WTC11 (cell line): ENCODE measurements around the gene HBA2.

Source experiments
- ATF3 ChIP-seq: sonication (generic); formaldehyde crosslinking; conservative IDR thresholded peaks from 2 replicates; pipeline ENCODE4 v1.8.1; 2022; ENCODE audit warnings: mild to moderate bottlenecking, missing genetic modification reagents
- CTCF ChIP-seq: fragments of 200-600 bp; IDR thresholded peaks from 2 replicates; pipeline ENCODE4 v1.8.0; 2022; ENCODE audit warnings: antibody characterized with exemption
- ELF4 ChIP-seq: sonication (generic); formaldehyde crosslinking; IDR thresholded peaks from 2 replicates; pipeline ENCODE4 v1.8.1; 2022; ENCODE audit warnings: low read depth, mild to moderate bottlenecking, moderate library complexity, missing genetic modification reagents
- FOXJ3 ChIP-seq: sonication (generic); formaldehyde crosslinking; IDR thresholded peaks from 2 replicates; pipeline ENCODE4 v1.9.0; 2021; ENCODE audit warnings: missing genetic modification reagents, mild to moderate bottlenecking, borderline replicate concordance
- FOXP1 ChIP-seq: sonication (generic); formaldehyde crosslinking; IDR thresholded peaks from 2 replicates; pipeline ENCODE4 v1.8.0; 2022; ENCODE audit warnings: missing genetic modification reagents, mild to moderate bottlenecking, moderate library complexity, borderline replicate concordance
- GTF2I ChIP-seq: fragments of 250-450 bp; sonication (Bioruptor Pico); conservative IDR thresholded peaks from 2 replicates; pipeline ENCODE4 v1.4.0; 2021; ENCODE audit warnings: mild to moderate bottlenecking
- HMGXB4 ChIP-seq: sonication (generic); formaldehyde crosslinking; IDR thresholded peaks from 2 replicates; pipeline ENCODE4 v1.8.1; 2023; ENCODE audit warnings: mild to moderate bottlenecking, moderate library complexity, missing genetic modification reagents
- KAT7 ChIP-seq: sonication (generic); formaldehyde crosslinking; IDR thresholded peaks from 2 replicates; pipeline ENCODE4 v1.8.1; 2023; ENCODE audit warnings: missing genetic modification reagents, mild to moderate bottlenecking, borderline replicate concordance
- SMAD4 ChIP-seq: sonication (generic); formaldehyde crosslinking; IDR thresholded peaks from 2 replicates; pipeline ENCODE4 v1.8.0; 2022; ENCODE audit warnings: mild to moderate bottlenecking, missing genetic modification reagents

GRCh38 chr16:220021-220420 lies 47.3 kb downstream of the HBA2 start:
- TF ChIP-seq CTCF (no peak), HMGXB4 (CRISPR knock-in tag) (no peak), KAT7 (CRISPR knock-in tag) (no peak), SMAD4 (CRISPR knock-in tag) (no peak), FOXP1 (CRISPR knock-in tag) (no peak), GTF2I (CRISPR knock-in tag) (no peak), ELF4 (CRISPR knock-in tag) (no peak), ATF3 (CRISPR knock-in tag) (no peak), FOXJ3 (CRISPR knock-in tag) (no peak)
